GM19467 (cell line): ENCODE results near the gene CCDC191.
A peak's percentile ranks its signal among the peaks of the same experiment; 100 is the strongest.

Source experiments
- ATAC-seq: cut with Tn5 transposase; IDR thresholded peaks from one replicate; pipeline ENCODE4 v1.9.1; 2021; ENCODE audit warnings: mild to moderate bottlenecking, moderate library complexity; ENCODE audit not compliant: unreplicated experiment

Gene CCDC191

GRCh38 chr3:113966172-113966571 lies 90.2 kb downstream of the CCDC191 start:
- no peak for ATAC-seq

- ATAC-seq = no peak
These were observed 92.4 kb downstream of the CCDC191 start for GRCh38 chr3:113963879-113964278.

GRCh38 chr3:113954091-113954685 lies 102.1 kb downstream of the CCDC191 start:
- ATAC-seq = no peak

- no peak for ATAC-seq
These were observed 102.6 kb downstream of the CCDC191 start for GRCh38 chr3:113953677-113954076.

- ATAC-seq = no peak
These were observed 103.4 kb downstream of the CCDC191 start for GRCh38 chr3:113952921-113953320.

- ATAC-seq = peak; percentile 50
These were observed 108.1 kb downstream of the CCDC191 start for GRCh38 chr3:113948015-113948917.

GRCh38 chr3:113947372-113948014 lies 108.8 kb downstream of the CCDC191 start, which contains the start of gene ZDHHC23:
Gene ZDHHC23 (plus strand): TSS chr3:113948013. CDS start chr3:113948803, 790 bp downstream.
- ATAC-seq = peak; percentile 71

- no peak for ATAC-seq
These were observed 109.5 kb downstream of the CCDC191 start for GRCh38 chr3:113946831-113947230.

GRCh38 chr3:113927556-113927955 lies 128.8 kb downstream of the CCDC191 start:
- ATAC-seq = no peak

- no peak for ATAC-seq
These were observed 141.7 kb downstream of the CCDC191 start for GRCh38 chr3:113914646-113915045.
